ENCODE results near the gene HOXC6.

HOXC6 gene

GRCh38 chr12:53990311-53991076 lies 37.7 kb upstream of the HOXC6 start:
- no peak for DNase-seq (ENCODE audit: low spot score)

- DNase-seq (ENCODE audit: low spot score): no peak
Measured at GRCh38 chr12:53991077-53991460, 37.2 kb upstream of the HOXC6 start.

- no peak for DNase-seq (ENCODE audit: low spot score)
Measured at GRCh38 chr12:53992377-53992889, 35.8 kb upstream of the HOXC6 start.

- no peak for DNase-seq (ENCODE audit: low spot score)
Measured at GRCh38 chr12:53993162-53994008, 34.9 kb upstream of the HOXC6 start.

DNA sequence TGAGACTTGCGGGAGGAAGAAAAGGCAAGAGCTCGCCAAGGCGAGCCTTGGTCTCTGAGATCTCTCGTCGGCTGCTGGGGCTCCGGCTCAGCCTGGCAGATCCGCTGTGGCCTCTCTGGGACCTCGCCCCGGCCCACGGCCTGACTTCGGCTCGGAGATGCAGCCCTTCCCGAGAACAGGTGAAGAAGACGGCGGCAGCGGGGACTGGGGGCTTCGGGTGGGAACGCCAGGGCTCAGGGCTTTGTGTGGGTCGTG lies 34.3 kb upstream of the HOXC6 start:
- no peak for DNase-seq (ENCODE audit: low spot score)

GRCh38 chr12:53994264-53995001 lies 33.8 kb upstream of the HOXC6 start:
- no peak for DNase-seq (ENCODE audit: low spot score)

- no peak for DNase-seq (ENCODE audit: low spot score)
Measured at GRCh38 chr12:53995002-53995377, 33.2 kb upstream of the HOXC6 start.

DNA sequence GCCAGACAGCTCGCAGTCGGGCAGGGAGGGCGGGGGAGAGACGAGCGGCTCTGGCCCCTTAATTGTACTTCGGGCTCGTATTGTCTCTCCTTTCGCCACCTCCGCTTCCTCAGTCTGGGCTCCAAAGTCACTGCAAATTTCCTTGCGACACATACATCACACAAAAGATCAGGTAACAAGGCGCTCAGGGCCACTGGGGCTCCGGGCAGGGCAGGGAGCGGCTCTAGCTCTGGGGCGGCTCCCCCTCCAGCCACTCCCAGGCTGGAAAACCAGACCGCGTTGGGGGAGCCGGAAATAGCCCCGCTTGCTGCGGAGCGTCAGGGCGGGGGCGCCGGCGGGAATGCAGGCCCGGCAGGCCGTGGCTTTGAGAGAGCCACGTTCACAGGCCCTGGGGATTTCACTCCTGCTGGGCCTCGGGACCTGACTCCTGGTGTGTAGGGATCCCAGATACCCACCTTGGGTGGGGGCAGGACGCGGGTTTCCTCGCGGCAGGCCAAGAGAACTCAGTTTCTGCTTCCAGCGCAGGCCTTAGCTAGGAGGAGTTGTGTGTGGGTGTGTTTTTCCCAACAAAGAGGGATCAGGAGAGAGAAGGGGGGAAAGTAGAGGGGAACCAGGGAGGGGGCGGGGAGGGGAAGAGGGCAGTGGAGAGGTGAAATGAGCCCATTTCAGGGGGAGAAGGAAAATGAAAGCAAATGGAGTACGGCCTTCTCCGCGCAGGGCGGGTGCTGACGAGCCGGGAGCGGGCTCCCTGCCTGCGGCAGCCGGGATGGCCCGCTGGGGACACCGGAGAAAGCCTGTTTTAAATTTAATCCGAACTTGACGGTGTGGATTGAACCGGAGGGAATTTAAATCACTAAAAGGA lies 32.6 kb upstream of the HOXC6 start:
- DNase-seq (ENCODE audit: low spot score): no peak

DNA sequence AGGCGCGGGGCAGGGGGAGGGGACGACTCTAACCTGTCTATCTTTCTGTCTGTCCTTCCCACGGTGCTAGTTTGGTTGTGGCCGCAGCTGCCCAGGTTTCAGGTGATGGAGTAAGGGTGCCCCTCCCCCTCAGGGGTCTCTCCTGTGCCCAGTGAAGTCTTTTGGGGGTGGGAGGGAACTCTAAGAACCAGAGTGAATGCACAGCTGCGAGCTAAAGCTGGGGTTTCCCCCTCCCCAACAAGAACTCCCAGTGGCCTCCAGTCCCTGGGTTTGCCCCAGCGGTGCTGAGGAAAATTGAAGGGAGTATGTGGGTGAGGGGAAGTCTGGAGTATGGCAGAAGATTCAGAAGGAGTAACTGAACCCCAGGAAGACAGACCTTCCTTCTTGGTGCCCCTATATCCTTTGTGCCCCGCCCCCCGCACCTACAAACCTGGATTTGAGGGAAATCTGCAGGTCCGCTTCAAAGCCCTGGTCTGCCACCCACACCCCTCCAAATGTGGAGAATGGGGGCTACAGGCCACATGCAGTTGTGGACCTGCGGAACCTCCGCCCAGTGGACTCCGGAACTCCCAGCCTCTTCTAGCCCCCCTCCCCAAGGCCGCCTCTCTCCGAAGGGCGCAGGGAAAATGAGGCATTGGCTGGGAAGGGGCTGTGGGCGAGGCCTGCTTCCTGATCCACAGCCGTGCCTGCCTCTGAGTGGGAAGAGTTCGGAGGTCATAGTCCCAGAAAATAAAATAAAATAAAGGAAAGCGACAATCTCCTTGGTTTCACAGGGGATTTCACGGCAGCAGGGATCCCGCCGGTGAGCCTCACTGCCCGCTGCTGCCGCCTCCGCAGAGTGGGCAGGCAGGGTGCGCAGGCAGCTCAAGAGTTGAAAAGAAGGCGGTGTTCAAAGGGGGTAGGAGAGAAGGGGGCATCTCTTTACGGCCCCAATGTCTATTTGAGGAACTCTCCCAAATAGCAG lies 31.7 kb upstream of the HOXC6 start:
- DNase-seq (ENCODE audit: low spot score): no peak

- no peak for DNase-seq (ENCODE audit: low spot score)
Measured at GRCh38 chr12:53997204-53998109, 30.8 kb upstream of the HOXC6 start.

DNA sequence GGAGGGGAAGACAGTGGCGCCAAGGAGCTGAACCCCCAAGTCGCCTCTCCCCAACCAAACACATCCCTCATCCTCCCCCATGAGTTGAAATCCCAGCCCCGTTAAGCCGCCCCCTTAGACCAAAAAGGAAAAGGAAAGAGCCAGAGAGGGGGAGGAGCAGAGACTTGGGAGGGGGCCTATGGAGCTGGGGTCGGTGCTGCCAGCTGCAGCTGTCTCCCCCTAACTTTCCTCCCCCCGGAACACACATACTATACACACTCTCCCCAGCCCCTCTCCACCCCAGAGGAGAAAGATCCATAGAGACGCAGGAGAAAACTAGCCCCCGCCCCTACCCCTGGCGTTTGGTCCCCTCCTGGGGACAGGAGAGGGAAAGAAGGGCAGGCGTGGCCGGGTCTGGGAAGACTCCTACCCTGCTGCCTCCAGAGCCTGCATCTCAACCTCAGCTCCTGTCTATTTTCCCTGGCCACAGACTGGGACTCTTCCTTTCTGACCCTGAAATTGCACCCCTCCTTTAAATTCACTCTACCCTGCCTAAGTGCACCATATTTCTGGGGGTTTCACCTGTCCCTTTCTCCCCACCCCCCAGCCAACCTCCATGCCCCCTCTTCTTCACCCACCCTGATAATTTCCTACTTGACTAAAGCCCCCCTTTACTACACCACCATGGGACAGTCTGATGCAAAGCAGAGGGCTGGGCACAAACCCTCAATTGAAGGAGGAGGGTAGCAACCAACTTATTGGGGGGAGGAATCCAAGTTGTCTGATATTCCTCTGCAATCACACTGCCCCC lies 29.9 kb upstream of the HOXC6 start:
- no peak for DNase-seq (ENCODE audit: low spot score)

- no peak for DNase-seq (ENCODE audit: low spot score)
Measured at GRCh38 chr12:53998900-53999236, 29.4 kb upstream of the HOXC6 start.

DNA sequence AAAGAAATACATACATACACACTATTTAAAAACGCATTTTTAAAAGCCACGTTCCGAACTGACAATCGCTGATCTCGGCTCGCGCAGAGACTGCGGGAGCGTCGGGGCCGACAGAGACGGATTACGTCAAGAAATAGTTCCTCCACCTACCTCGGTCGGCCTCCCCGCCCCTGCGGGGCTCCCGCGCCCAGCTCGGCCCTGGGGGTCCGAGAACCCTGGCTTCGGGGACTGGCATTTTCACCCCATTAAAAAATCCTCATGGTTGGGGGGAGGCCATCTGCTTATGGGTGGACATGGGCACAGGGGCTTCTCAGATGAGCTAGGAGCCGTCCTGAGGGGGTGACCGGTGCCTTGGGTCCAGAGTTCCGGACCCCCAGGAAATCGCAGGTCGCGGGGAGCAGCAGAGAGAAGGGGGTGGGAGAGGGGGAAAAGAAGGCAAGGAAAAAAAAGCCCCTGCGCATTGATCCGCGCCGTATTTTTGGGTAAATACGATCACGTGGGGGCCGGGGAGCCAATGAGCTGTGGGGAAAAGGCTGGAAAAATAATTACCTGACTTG lies 28.6 kb upstream of the HOXC6 start:
- DNase-seq (ENCODE audit: low spot score): no peak

DNA sequence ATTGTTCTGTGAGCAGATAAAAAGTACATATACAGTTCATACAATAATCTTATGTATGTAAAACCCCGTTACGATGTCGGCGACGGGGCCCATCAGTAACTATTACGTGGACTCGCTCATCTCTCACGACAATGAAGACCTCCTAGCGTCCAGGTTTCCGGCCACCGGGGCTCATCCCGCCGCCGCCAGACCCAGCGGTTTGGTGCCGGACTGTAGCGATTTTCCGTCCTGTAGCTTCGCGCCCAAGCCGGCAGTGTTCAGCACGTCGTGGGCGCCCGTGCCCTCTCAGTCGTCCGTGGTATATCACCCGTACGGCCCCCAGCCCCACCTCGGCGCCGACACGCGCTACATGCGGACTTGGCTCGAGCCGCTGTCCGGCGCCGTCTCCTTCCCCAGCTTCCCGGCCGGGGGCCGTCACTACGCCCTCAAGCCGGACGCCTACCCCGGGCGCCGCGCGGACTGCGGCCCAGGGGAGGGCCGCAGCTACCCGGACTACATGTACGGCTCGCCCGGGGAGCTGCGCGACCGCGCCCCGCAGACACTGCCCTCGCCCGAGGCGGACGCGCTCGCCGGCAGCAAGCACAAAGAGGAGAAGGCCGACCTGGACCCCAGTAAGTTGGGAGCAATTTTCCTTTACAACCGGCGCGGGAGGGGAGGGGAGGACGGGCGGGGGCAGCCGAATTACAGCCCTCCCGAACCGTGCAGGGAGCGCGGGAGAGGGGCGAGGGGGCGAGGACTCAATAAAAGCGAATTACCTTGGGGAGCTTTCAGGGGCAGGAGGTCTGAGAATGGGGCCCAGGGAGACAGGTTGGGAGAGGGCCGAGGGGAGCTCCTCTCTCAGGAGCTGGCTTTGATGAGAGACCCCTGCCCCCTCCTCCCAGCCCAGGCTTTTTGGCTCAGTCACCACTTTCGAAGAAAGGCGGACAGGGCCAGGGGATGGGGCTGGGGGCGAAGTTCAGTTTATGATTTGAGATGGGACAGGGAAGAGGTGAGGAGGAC lies 27.8 kb upstream of the HOXC6 start, which contains the start of gene HOXC9:
TSS of gene HOXC9 (plus strand) at position 46 of the 999 bp plus-strand sequence. CDS start at position 74, 28 bp downstream.
- DNase-seq (ENCODE audit: low spot score): no peak

- DNase-seq (ENCODE audit: low spot score): no peak
Measured at GRCh38 chr12:54001283-54002187, 26.7 kb upstream of the HOXC6 start.

DNA sequence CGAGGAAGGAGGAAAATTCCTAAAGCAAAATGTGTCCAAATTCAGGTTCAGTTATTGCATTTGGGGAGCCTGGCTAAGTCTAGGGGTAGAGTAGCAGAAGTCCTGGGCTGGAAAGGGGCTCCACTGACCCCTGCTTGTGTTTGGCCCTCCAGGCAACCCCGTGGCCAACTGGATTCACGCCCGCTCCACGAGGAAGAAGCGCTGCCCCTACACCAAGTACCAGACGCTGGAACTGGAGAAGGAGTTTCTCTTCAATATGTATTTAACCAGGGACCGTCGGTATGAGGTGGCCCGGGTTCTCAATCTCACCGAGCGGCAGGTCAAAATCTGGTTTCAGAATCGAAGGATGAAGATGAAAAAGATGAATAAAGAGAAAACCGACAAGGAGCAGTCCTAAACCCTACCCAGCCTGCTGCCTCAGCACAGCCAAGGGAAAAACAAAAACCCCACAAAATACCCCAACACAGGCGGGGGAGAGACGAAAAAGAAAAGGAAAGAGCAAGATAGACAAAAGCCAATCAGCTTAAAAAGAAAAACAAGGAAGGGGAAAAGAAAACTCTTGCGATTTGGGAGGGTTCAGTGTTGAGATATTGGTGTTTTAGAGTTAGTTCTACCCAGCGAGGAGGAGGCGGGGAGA lies 25.8 kb upstream of the HOXC6 start:
- DNase-seq (ENCODE audit: low spot score): no peak

Data from kidney capillary endothelial cell (primary cell).